ENCODE measurements around the gene TWIST2.

Gene TWIST2

DNA sequence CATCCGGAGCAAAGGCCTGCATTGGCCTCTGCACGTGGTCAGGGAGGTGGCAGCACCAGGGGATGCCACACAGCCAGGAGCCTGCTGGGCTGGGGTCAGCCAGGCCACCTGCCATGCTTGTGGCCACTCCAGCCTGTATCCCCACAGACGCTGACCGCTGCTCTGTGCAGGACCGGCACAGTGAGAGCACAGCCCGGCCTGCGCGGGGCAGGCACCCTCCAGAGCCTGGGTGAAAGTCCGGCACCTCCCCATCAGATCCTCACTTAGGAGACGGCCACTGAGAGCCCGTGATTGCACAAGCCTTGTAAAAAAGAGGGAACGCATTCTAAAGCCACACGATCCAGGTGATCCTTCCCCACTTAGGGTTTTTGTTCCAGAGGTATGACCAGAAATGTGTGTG, 42.2 kb downstream of the TWIST2 start:
- no peak for DNase-seq (ENCODE audit: low spot score)

DNA sequence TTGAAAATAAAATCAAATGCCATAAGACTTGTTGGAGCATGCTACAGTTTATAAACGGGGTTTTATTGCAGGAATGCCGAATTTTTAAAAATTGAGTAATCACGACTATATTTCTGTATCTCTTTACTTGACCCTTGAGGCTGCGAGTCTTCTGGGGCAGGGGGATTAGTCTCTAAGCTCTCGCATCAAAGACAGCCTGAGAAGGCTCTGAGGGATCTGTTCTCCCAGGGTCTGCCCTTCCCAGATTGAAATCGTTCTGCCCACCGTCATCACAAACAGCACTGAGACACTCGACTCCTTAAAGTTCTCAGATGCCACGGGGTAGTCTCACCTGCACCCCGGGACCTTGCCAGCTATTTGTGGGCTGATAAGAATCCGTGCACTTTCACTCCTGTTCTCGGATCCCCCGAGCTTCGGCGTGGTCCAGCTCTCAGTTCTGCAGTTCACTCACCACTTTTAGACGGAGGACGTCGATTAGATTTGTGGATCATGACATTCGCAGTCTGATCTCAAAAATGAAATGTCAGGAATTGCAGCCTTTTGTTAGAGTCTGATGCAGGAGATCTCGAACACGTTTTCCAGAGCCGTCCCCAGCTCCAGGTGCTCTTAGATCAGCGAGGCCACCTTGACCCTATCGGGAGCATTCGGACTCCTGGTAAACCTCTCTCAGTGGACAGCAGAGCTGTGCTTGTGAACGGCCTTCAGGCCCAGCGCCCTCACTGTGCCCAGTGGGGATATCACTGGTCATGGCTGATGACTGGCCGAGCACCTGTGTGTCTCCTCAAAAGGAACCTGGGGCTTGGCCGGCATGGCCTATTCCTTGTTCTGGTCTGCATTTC, 43.0 kb downstream of the TWIST2 start:
- no peak for DNase-seq (ENCODE audit: low spot score)

DNA sequence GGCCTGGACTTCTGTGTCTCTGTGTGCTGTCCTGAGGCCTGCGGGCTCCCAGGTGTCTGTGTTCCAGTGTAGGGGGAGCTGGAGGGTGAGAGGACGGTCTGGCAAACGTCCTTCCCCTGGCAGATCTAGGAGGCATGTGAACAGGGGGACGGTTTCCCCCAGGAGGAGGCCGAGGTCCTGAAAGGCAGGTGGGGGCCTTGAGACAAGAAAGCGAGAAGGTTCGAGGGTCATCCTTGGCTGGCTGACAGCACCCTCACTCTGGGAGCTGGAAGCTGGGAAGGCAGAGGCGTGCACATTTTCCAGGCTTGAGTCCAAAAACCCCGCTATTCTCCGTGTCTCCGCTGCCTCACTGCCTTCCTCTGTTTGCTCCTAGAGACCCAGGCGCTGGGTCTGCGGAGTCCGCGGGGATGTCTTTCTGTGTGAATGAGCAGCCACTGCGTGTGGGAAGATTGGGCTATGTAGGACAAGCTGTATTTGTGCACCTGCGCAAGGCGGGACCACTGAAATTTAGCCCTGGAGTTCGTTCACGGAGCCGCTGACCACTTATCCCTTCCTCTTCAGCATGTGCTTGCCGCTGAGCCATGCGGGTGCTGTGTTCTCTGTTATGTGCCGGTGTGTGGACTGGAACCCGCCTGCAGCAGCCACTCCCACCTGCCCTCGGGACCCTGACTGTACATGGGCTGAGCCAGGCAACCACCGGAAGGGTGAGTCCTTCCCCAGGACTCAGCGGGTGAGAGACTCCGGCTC, 43.7 kb downstream of the TWIST2 start:
- no peak for DNase-seq (ENCODE audit: low spot score)

DNA sequence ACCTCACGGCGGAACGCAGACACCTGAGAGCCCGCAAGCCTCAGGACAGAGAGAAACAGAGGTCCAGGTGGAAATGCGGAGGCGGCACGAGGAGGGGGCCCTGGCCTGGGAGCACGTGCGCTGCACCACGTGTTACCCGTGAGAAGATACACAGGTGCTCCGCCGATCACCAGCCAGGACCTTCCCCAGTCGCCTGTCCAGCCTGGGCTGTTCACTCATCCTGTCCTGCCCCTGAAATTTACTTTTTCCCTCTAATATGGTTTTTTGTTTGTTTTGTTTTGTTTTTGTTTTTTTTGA, 44.3 kb downstream of the TWIST2 start:
- DNase-seq (ENCODE audit: low spot score), result no peak

DNA sequence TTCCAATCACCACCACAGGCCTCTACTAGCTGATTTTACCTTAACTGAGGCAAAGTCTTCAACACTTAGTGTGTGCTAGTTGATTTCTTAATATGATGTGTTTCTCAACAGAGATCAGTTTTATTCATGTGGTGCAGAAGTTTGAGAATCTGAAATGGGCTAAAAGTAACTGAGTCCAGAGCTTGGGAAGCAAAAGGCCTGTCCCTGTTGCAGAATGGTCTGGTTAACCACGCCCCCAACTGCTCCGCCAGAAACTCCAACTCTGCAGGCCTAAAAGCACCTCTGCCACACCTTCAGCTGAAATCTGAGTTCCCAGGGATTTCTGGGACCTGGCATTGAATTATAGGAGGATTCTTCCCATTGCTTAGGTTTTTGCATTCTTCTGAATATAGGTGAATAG, 44.9 kb downstream of the TWIST2 start:
- DNase-seq (ENCODE audit: low spot score), result no peak

DNA sequence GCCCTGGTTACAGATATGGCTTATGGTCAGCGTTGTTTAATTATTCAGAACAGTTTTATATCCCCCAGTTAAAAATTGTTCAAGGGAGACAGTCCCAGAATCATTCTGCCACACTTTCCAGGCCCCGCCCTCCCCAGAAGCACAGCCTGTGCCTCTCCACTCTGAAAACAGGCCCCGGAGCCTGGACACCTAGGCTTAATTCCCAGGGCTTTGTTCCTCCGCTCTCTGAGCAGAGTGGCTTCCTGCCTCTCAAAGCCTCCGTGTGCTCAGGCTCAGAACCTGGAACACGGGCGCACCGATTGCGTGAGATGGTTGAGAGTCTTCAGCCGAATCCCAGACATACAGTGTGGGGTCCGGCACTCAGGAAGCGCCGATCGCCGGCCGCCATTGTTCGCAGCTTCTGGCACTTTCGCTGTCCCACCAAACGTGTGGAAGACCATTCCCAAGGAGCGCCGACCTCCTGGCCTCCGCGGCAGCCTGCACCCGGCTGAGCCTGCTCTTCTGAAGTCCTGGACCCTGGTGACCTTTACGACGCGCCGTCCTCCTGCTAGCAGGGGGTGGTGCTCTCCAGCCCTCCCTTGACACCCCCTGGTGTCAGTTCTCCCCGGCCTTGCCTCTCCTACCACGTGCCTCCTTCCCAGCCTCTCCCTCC, 45.6 kb downstream of the TWIST2 start:
- no peak for DNase-seq (ENCODE audit: low spot score)

DNA sequence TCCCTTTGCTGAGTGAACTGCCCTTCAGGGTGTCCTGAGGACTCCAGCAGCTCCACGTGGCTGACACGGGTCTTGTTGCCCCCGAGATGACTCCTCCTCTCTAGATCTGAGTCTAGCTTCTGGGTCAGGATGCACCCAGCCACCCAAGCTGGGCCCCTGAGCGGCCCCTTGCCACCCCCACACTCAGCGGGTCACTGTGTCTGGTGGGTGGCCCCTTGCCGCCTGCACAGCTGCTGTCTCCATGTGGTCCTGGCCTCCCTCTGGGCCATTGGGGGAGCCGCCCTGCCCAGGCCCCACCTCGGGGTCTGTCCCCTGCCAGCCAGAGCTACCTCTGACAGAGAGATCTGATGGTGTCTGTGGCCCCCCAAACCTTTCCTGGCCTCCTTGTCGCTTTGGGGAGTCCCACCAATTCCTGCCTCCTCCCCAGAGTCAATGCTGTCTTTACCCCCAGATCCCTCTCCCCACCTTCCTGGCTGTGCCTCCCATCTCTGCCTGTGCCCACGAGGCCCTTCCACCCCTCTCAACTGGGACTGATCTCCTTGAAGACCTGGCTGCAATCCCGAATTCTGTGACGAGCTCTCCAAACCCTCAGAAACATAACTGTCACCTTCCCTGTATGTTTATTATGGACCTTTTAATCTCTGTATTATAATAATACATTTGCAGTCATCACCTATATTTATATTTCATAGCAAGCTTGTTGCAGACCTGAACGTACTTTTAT, 46.5 kb downstream of the TWIST2 start:
- DNase-seq (ENCODE audit: low spot score), result no peak

DNA sequence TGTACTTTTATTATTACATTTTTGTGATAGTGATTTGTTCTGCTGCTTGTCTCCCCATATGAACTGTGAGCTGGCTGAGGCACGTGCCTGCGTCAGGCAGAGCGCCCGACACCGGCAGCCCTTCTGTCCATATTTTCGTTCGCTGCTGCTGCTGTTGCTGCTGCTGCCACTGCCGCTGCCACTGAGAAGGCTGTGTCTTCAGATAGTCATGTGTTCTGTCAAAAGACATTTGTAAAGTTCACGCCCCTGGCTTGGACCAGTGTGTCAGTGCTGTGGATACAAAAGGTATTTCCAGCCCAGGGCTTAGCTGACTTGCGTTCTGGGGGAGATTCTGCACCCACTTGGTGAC, 47.0 kb downstream of the TWIST2 start:
- DNase-seq (ENCODE audit: low spot score), result no peak

DNA sequence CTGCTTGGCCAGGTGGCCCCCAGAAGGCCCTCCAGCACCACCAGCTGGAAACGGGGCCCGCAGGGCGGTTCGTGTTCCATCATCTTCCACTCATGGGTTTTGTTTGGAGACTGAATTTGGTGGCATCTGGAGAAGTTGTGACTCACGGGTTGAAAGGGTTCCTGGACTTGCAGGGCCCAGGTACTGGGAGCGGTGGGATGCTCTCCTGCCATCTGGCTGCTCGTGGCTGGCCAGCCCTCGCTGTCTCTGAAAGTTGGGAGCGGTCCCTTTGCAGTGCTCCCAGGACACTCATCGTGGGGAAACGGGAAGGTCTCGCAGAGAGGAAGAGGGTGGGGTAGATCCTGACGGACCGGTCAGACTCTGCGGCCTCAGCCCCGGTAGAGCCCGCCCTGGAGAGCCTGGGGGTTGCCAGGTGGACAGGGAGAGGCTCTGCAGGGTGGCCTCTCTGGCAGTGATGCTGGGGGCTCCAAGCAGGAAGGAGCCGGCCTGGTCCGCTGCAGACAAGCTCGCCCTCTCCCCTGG, 47.5 kb downstream of the TWIST2 start:
- no peak for DNase-seq (ENCODE audit: low spot score)

DNA sequence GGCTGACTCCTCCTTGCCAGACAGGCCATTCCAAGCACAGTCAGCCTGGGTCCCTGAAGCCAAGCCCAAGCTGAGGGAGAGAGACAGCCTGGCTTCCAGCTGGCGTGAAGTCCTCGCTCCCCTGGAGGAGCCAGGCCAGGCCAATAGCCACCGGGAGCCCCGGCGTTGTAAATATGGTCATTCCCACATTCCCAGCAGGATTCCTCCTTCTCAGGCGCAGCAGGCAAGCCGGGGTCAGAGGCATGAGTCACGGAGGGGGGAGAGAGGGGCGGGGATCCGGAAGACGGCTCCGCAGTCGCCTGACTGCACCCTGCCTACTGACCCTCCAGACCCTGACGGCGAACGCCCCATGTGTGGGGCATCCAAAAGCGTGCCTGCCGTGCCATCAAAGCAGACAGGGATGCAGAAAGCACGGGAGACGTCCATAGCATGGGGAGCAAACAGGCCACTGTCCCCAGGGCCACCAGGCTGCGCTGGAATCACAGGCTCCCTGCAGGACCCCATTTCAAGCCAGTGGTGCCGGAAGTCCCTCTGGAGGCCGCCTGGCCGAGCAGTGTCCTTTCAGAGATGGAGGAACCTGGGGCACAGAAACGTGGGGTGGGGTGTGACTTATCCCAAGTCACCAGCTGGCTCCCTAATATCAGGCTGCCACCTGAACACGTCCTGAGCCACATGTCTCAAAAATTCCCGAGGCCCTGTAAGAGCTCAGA, 48.2 kb downstream of the TWIST2 start:
- DNase-seq (ENCODE audit: low spot score), result no peak

DNA sequence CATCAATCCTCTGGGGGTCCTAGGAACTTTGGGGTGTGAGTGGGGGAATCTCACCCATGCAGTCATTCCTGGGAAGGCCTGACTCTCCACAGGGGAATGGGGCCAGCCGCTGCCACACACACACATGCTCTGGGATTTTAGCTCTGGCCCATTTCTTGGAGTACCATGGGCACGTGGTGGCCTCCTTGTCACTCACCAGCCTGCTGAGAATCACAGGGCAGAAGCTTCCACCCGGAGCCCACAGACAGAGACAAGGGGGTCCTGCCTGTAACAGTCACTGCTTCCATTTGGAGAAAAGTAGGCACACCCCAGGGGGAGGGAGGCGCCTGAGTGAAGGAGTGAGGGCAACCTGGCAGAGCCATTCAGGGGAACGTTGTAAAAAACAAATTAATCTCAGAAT, 48.8 kb downstream of the TWIST2 start:
- no peak for DNase-seq (ENCODE audit: low spot score)

DNA sequence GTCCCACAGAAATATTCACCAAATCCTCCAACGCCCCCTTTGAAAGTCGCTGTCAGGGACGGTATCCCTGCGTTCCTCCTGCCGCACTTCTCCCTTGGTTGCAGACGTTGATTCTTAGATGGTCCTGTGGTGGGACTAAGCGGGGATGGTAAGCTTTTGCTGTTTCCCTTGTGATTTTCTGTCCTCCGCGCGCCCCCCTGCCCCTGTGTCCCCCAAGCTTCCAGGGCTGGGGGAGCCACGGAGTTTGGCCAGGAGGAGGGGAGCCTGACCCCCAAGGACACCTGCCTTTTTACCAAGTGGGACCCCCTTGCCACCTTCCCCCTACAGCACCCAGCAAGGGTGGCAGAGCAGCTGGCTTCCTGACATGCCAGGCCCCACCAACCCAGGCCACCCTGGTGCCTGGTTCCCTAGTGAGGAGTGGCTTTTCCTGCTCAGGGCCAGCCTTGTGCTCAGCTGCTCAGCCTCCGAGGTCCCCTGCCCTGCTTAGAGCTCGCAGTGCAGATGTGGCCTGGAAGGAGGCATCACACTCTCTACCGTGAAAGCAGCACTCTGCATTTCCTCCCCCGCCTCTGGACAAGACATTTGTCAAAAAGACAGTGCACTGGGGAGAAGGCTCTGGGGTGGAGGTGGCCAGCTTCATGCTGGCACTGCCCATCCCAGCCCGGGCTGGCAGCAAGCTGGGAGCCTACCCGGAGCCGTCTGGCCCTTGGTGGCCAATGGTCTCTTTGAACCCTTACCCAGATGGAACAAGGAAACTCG, 49.4 kb downstream of the TWIST2 start:
- DNase-seq (ENCODE audit: low spot score), result no peak

DNA sequence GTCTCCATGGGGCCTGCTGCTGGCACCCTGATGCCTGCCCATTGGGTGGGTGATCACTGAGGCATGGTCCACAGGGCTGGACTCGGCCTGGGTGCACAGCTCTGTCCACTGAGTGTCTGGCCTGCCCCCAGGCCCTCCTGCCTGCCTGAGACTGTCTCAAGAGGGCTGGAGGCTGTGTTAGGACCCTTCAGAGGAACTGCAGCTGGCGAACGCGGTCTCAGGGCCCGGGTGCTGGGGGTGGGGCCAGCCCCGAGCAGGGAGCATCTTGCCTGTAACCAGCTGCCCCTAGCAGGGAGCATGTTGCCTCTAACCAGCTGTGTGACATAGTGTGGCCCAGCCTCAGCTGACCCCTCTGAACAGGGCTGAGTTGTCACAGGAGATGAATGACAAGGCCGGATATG, 50.0 kb downstream of the TWIST2 start:
- DNase-seq (ENCODE audit: low spot score), result no peak

DNA sequence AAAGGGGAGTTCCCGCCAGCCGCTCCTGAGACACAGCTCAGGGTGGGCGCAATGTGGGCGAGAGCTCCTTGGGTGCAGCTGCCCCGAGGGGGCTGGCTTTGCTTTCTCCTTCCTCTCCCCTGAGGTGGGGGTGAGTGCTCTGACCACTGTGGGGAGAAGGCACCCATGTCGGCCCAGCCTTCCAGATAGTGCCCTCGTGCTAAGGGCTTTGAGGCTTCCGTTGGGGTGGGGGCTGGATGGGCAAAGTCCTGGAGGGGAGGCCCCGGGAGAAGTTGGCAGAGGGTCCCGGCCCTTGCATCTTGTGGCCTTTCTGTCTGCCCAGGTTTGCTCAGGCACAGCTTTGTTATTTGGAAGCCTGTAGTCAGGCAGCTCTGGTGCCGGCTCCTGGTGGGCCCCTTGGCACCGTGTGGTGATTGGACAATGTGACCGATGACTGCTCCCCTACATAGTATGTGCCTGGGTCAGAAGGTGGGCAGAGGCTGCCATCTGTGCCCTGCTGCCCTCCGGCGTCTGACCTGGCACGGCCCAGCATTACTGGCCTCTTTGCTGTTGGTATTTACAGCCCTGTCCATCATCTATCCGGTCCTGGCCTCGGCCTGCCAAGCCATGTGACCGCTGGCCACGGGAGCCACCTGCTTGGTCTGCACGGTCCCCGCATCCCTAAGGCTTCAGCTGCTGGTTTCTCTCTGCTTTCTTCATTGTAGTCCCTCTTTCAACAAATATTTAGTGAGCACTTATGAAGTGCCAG, 50.8 kb downstream of the TWIST2 start:
- no peak for DNase-seq (ENCODE audit: low spot score)

DNA sequence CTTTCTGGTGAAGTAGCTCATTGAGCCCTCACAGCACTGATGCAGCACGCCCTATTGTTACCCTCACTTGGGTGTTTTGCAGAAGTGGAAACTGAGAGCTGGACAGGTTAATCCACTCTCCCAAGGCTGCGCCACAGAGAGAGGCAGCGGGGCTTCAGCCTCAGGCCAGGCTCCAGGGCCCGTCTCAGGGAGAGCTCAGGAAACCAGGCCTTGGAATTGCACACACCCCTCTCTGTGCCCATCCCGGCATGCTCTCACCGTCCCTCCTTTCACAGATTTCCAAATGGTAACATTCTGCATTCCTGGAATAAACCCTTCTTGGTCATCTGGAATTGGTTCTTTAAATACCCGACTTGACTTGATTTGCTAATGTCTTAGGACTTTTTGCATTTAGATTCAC, 51.5 kb downstream of the TWIST2 start:
- no peak for DNase-seq (ENCODE audit: low spot score)

DNA sequence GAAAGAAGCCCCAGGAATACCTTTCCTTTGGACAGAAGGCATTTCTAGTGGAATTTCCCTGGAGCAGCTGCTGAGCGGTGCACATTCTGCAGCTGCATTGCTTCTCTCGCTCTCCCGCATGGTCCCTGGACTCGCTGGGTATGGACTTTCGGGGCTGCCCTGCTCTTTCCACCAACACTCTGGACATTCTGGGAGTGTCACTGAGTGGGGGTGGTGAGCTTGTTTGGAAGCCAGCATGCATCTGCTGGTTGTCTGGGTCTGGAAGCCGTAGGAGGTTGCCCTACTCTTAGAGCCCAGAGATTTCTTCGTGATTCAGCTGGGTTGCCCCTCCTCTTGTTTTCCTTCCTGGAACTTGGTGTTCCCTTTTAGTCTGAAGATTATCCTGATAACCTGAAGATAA, 52.6 kb downstream of the TWIST2 start:
- no peak for DNase-seq (ENCODE audit: low spot score)

DNA sequence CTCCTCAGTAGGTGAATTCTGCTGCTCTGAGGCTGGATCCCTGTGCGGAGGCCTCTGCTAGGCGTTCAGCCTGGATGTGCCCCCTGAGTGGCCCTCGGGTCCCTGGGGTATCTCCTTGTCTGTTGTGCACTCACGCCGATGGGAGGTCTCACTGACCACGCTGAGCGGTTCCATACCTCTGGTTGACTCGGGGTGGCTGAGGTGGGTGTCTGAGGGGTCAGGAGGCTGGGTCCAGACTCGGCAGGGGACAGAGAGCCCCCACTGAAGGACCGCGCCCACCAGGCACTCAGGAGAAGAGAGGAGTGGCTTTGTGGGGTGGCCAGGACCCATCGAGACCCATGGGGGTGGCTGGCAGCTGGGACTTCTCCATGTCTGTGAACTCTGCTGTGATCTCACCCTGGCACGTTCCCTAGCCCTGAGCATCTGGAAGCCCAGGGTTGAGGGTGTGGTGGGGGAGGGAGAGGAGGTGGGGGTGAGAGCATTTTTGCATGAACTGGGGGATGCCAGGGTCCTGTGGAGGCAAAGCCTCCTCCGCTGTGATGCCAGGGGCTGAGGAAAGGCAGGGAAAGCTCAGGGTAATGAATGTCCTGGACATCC, 53.7 kb downstream of the TWIST2 start:
- DNase-seq (ENCODE audit: low spot score), result no peak

DNA sequence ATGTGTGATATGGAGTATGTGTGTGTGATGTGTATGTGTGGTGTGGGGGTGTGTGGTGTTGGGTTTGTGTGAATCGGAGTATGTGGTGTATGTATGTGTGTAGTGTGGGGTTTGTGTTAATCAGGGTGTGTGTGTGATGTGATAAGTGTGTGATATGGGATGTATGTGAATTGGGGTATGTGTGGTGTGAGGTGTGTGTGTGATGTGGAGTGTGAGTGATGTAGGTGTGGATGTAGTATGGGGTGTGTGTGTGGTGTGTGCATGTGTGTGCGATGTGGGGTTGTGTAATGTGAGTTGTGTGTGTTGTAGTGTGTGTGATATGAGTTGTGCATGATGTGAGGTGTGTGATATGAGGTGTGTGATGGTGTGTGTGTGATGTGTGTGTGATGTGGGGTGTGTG, 54.4 kb downstream of the TWIST2 start:
- DNase-seq (ENCODE audit: low spot score), result no peak

DNA sequence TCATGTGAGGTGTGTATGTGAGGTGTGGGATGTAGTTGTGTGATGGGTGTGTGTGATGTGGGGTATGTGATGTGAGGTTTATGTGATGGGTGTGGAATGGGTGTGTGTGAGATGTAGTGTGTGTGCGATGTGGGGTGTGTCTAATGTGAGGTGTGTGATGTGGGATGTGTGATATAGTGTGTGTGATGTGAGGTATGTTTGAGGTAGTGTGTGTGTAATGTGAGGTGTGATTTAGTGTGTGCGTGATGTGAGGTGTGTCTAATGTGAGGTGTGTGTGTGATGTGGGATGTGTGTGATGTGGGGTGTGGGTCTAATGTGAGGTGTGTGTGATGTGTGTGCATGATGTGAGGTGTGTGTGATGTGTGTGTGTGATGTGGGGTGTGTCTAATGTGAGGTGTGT, 55.3 kb downstream of the TWIST2 start:
- no peak for DNase-seq (ENCODE audit: low spot score)

DNA sequence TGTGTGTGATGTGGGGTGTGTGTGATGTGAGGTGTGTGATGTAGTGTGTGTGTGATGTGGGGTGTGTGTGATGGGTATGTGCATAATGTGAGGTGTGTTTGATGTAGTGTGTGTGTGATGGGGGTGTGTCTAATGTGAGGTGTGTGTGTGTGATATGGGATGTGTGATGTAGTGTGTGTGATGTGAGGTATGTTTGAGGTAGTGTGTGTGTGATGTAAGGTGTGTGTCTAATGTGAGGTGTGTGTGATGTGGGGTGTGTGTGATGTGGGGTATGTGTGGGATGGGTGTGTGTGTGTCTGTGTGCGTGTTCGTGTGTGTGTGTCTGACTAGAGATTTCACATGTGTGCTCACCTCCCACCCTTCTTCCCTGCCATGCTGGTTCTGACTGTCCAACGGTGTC, 56.3 kb downstream of the TWIST2 start:
- DNase-seq (ENCODE audit: low spot score), result no peak
